Activated T-cell treated with anti-CD3 and anti-CD28 coated beads for 48 hours (primary cell): ENCODE data around the gene OLFML2A.
"Not testable (repeated sequence)": the region's sequence is repeated elsewhere in the genome, so short reads cannot be mapped to it uniquely, and the experiment has no call there.

Experiments used
- DNase-seq: peaks from one replicate; pipeline ENCODE4 v3.0.0-alpha.2; 2020; ENCODE audit warnings: low read depth

The OLFML2A gene

DNA sequence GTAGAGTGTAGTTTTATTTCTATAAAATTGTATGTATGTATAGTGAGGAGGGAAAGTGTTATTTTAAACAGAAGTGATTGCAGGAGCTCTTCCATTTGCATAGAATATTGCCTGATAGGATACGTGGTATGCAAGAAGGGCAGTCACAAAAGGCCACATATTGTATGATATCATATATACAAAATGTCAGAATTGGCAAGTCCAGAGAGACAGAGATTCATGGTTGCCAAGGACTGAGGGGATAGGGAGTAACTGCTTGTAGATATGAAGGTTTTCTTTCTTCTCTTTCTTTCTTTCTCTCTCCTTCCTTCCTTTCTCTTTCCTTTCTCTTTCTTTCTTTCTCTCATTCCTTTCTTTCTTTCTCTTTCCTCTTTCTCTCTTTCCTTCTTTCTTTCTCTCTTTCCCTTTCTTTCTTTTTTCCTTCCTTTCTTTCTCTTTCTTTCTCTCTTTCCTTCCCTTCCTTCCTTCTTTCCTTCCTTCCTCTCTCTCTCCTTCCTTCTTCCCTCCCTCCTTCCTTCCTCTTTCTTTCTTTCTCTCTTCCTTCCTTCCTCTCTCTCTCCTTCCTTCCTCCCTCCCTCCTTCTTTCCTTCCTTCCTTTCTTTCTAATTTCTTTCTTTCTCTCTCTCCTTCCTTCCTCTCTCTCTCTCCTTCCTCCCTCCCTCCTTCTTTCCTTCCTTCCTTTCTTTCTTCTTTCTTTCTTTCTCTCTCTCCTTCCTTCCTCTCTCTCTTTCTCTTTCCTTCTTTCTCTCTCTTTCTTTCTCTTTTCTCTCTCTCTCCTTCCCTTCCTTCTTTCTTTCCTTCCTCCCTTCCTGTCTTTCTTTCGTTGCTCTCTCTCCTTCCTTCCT, 51.8 kb downstream of the OLFML2A start:
- no peak for DNase-seq

DNA sequence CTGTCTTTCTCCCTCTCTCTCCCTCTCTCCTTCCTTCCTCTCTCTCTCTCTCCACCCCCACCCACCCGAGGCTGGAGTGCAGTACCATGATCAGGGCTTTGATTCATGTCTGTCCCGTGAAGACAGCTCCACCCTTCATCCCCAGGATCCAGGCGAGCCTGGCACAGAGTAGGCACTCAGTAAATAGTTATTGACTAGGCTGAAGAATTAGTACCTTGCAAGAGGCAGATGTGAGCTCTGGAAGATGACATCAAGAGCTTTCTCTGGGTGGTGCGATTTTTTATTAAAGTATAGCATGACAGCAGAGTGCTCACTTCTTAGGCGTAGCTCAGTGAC, 52.4 kb downstream of the OLFML2A start:
- DNase-seq: no peak

DNA sequence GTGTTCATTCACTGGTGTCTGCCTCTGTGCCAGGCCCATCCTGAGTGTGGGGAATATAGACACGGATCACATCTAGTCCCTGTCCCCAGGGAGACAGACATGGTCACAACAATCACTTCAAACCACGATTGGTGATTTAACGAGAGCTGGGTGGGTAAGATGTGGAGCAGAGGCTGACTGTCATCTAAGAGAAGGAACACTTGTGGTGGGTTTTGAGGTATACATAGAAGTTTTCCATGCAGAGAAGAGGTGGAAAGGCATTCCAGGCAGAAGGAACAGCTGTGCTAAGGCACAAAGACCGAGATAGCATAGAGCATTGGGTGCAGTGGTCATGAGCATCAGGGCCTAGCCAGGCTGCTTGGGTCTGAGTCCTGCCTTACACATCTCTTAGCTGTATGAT, 53.7 kb downstream of the OLFML2A start:
- no peak for DNase-seq

DNA sequence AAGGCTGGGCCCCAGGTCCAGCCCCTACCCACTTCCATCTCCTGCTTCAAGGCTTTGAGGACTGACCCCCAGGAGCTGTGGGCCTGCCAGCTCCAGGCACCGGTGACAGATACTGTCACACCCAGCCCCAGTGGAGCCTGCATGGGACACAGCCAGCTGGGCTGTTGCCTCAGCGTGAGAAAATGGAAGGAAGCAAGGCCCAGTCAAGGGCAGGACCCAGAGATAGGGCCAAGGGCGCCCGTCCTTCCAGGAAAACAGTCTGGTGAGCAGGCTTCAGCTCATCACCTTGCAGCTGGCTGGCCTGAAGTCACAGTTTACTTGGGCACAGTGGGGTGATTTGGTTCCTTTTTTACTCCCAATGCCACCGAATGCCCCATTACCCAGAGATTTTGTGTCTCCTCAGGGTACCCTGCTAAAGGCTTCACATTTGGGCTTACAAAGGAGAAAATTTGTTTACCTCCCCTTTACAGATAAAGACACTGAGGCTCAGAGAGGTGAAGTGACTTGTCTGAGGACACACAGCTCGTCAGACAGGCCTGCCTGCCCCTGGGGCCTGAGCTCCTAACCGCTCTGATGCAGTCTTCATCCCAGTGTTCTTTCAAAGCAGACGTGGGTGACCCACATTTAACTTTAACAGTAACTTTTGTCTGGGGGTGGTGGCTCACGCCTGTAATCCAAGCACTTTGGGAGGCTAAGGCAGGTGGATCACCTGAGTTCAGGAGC, 54.9 kb downstream of the OLFML2A start:
- DNase-seq: no peak

DNA sequence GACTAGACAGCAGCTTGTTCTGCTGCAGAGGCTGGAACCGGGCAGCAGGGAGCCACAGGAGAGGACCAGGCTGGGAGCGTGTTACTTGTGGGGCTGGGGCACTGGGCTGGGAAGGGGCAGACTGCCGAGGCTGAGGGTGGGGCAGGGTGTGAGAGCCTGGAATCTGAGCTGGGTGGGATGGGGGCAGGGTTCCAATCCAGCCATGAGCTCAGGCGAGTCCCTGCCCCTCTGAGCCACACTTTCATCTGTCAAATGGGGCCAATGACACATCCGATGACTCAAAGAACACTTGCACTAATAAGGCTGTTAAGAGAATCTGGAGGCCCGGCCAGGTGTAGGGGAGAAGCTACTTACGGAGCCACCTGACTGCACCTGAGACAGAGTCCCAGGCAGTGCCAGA, 57.7 kb downstream of the OLFML2A start:
- DNase-seq: no peak

DNA sequence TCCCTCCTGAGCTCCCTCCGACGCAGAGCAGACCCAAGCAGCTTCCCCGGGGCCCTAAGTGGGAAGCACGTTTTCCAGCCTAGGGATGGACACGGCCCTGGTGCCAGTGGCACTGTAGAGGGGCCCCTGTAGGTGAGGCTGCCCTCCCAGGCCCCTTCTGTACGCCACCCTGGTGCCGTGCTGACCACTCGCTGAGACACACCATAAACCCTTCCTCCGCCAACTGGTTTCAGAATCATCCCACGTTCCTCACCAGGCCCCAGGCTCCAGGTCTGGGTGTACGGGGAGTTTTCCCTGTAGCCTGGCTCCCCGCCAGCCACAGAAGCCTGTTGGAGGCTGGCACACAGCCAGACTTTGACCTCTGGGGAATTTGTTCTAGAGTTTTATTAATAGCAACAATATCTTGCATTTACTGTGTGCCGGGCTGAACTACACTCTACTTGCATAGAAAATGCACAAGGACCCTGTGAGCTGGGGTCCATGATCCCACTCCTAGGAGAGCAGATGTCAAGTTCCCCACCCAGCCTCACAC, 58.2 kb downstream of the OLFML2A start:
- DNase-seq: no peak

DNA sequence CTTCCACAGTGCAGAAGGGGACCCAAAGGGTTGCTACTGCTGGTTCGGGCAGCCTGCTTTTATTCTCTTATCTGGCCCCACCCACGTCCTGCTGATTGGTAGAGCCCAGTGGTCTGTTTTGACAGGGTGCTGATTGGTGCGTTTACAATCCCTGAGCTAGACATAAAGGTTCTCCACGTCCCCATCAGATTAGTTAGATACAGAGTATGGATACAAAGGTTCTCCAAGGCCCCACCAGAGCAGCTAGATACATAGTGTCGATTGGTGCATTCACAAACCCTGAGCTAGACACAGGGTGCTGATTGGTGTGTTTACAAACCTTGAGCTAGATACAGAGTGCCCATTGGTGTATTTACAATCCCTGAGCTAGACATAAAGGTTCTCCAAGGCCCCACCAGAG, 61.2 kb downstream of the OLFML2A start:
- DNase-seq: not testable (repeated sequence)

DNA sequence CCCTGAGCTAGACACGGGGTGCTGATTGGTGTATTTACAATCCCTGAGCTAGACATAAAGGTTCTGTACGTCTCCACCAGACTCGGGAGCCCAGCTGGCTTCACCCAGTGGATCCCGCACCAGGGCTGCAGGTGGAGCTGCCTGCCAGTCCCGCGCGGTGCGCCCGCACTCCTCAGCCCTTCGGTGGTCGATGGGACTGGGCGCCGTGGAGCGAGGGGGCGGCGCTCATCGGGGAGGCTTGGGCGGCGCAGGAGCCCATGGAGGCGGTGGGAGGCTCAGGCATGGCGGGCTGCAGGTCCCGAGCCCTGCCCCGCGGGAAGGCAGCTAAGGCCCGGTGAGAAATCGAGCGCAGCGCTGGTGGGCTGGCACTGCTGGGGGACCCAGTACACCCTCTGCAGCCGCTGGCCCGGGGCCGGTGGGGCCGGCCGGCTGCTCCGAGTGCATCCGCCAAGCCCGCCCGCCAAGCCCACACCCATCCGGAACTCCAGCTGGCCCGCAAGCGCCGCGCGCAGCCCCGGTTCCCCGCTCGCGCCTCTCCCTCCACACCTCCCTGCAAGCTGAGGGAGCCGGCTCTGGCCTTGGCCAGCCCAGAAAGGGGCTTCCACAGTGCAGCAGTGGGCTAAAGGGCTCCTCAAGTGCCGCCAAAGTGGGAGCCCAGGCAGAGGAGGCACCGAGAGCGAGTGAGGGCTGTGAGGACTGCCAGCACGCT, 61.8 kb downstream of the OLFML2A start:
- not testable (repeated sequence) for DNase-seq

DNA sequence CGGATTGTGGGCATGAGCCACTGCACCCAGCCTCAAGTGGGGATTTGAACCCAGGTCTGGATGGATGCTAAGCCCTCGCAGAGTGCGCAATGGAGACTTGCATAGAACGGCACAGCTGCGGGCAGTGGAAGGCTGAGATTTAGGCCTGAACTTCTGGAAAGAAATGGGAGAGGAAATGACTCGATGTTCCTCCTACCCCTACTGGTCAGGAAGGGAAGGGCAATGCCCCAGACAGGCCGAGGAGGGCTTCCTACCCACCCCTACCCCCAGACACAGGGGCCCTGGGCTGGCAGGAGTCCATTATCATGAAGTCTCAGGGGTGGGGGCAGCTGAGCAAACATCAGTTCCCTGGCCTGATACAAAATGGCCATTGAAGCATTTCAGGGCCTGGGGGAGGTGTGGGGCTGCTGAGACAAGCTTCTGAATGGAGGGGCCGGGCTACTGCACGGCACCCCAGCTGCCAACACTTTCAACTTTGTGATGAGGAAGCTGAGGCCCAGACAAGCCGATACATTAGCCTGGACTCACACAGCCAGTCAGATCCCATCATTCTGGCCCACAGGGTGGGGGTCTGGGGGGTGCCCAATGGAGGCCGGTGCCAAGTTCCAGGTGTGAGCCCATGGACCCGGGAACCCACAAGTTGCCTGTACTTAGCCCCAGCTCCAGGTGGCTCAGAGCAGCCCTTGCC, 62.8 kb downstream of the OLFML2A start:
- DNase-seq: no peak

DNA sequence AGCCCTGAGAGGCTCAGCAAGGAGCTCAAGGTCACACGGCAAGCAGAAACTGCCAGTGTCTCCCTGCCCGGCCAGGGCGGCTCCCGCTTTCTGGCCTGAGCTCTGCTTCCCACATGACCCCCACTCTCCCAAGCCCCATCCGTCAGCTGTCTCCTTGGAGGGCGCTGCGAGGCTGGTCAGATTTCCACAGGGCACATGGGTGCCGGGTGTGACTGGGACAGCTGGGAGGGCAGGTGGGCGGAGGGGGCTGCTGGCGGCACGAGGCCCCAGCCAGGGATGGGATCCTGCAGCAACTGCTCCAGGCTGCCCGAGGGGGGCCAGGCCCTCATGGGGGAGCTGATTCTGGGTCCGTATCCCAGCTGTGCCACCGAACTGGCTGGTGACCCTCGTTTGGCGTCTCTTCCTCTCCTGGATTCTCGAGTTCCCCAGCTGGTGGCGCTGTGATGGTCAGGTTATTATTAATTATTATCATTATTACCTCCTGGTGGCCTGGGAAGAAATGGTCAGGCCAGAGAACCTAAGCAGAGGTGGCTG, 63.4 kb downstream of the OLFML2A start:
- DNase-seq: no peak

DNA sequence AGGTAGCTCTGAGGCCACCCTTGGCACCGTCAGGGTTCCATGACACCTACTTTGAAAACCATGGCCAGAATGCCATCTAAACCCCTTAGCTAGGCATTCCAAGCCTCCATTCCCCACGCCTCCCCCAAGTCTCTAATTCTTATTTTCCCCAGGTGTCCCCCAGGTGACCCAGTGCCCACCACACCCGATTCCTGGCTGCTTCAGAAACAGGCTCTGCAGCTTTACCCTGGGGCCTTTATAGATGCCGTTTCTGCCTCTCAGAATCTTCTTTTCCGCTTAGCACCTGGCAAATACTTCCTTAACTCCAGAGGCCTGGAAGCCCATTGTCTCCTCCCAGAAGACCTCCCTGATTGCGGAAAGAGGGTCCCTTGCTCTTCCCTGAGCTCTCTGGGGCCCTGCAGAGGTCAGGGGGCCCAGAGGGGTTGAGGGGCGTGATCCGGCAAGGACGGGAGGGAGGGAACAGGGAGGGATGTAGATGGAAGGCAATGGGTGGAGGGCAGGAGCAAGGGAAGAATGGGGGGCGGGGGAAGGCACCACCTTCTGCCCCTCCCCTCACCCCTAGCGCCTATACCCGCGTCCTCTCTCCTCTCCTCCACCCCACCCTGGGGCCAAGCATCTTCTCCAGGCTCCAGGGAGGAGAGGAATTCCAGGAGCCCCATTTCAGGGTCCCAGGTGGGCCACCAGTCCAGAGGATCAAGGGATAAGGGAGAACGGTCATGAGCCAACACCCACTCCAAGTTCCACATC, 64.3 kb downstream of the OLFML2A start:
- DNase-seq: no peak

DNA sequence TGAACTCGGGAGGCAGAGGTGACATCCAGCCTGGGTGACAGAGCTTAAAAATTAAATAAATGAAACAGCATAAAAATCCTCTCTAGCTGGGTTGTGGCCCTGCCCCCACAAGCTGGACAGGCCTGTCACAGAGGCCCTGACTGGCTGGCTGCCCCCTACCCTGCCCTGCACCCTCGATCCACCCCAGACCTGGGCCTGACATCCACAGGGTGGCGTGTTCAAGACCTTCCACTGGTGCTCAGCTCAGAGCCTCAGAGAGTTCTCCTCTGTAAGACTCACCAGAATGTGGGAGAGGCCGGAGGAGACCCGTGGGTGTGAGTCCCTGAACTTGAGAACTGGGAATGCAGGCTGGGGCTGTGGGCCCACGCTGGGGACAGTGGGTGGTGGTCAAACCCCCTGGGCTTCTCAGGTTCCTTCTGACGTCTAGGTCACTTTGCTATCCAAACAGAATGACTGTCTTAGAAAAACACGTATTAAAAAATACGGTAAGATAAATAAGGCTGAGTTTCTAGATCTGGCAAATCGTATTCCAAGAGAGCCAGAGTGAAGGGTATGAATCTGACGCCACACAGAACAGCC, 66.6 kb downstream of the OLFML2A start:
- DNase-seq: no peak

DNA sequence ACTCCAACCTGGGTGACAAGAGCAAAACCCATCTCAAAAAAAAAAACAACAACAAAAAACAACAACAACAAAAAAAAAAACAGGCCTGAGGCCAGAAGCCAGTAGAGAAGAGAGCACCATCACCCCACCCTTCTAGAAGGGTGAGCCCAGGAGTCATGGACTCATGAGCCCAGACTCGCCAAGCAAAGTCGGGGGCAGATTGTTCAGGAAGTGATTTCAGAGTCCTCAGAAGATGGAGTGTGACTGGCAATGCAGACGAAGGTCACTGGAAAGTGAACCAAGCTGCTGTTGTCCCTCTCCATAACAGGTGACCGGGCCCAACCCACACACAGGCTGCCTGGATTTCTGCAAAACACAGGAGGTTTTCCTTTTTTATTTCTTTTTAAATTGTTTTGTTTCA, 67.4 kb downstream of the OLFML2A start:
- DNase-seq: no peak

DNA sequence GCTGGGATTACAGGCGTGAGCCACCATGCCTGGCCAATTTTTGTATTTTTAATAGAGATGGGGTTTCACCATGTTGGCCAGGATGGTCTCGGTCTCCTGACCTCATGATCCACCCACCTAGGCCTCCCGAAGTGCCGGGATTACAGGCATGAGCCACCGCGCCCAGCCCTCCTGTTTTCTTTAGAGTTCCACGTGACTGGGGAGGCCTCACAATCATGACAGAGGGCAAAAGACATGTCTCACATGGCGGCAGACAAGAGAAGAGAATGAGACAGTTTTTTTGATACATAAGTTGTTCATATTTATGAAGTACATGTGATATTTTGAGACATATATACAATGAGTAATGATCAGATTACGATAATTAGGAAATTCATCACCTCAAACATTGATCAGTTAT, 69.5 kb downstream of the OLFML2A start:
- not testable (repeated sequence) for DNase-seq

DNA sequence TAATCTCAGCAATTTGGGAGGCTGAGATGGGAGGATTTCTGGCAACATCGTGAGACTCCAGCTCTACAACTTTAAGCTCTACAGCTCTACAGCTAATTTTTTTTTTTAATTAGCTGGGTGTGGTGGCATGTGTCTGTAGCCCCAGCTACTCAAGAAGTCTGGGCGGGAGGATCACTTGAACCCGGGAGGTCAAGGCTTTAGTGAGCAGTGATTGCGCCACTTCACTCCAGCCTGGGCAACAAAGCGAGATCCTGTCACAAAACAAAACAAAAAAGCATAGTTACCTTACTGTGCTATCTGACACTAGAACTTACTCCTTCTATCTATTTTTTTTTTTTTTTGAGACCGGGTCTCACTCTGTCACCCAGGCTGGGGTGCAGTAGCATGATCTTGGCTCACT, 70.0 kb downstream of the OLFML2A start:
- DNase-seq: no peak

DNA sequence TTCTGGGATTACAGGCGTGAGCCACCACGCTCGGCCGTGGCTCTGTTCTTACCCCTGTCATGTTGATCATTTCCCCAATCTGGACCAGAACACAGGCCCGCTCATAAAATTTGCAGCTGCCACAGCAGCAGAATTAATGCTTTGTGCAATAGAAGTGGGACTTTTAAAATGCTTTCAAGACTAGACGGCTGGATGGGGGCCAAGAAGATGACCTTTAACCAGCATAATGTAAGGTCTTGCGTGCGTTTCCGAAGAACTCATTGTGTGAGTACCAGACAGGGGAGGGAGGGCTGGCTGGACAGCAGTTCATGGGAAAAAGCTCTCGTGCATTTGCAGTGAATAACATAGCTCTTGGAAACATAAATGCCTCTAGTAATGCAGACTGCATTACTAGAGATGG, 72.9 kb downstream of the OLFML2A start:
- DNase-seq: no peak

DNA sequence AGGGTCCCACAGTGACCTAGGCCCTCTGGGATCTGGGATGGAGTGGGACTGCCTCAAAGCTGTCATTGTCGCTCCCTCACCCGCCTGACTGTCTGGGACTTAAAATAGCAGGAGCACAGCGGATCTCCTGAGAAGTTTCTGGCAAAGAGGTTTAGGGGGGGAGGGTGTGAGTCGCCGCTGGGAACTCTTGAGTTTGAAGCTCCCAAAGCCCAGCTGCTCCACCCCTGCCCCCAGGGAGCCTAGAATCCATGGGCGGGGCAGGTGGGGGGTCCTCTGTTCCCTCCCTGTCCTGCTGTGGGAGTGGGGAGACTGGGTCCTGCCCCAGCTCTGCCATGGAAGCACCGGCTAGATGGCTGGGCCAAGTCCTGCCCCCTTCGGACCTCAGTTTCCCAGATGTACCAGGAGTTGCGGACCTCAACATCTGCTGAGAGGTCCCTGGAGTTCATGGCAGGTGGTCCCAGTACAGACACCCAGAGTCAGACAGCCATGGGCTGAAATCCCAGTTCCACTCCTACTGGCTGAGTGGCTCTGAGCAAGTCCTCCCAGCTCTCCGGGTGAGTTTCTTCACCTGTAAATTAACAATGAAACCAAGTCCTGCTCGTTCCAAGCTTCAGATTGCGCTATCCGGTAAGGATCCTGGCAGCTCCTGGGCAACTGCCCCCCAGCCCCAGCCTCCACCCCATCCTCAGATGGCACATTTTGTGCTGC, 75.3 kb downstream of the OLFML2A start:
- no peak for DNase-seq

DNA sequence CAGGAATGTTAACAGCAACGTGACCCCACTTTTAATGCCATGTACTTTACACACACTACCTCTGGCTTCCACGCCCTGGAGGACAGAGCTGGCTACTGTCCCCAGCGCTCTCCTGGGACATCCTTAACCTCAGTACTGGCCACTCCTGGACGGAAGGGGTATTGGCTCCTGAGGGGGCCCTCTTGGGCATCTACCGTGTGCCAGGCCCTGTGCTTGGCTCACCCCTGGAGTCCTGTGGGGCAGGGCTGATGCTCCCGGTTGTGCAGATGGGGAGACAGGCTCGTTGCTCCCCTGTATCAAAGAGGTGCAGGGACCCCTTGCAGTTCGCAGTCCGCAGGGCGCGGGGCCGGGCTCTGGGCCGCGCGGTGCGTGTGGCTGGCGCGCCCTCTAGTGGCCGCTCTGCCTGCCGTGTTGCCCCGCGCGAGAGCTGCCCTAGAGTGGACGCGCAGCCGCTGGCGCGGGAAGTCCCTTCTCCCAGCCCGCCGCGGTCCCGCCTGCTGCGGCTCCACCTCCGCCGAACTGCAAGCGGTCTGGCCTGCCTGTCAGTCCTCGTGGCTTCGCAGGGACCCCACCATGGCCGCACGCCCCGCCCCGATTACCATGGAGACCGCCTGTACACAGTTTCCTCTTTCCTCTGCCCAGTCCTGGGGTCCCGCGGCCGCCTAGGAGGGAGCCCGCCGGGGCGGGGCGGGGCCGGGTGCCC, 76.0 kb downstream of the OLFML2A start, which contains the start of gene WDR38:
WDR38 (plus strand) TSS at position 632 of the 703 bp plus-strand sequence. CDS start 72 bp downstream, outside the sequence.
- DNase-seq: peak; percentile 73

DNA sequence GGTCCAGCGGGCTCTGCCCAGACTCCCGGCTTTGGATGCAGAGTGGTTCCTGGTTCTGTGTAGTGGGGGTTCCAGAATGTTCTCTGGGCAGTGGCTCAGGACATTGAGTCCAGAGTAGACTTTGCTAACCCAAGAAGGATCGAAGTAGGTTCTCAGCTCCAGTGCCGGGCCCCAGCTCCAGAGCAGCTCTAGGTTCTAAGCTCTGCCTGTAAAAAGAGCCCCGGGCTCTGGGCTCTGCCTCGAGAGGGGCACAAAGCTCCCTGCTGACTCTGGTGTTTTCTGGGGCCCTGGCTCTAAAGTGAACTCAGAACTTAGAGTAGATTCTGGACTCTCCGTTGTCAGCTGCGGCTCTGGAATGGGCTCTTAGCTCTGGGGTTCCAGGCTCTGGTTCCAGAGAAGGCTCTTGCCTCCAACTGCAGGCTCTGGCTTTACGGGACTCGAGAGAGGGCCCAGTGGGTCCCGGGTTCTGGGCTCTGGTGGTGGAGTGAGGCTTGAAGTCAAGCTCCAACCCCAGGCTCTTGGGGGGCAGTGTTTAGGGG, 76.7 kb downstream of the OLFML2A start:
- DNase-seq: no peak
